ENCODE results near the gene IL19. TPM values are rescaled to one million over a fixed set of nuclear protein-coding genes. Genes with fewer than 3 reads are reported as not detected.
A peak's percentile ranks its signal among the peaks of the same experiment; 100 is the strongest.

The IL19 gene
- total RNA-seq, 1 experiment from 2014 or later = not detected

GRCh38 chr1:206854401-206855129 is 84.0 kb downstream of the IL19 start:
- Histone ChIP-seq H3K79me2 (ENCODE audit: low read depth) (no peaks in the 10 kb centered on the region), H3K4me2 (no peak overlapping the region), H3K36me3 (ENCODE audit: low read depth) (no peaks in the 10 kb centered on the region), H3K9me2 (ENCODE audit: insufficient read depth) (no peaks in the 10 kb centered on the region), H3K9me3 (ENCODE audit: insufficient read depth, low read depth) (no peaks in the 10 kb centered on the region; the same call in 1 of the 2 replicates), H3F3A (ENCODE audit: insufficient read depth, low read depth) (no peaks in the 10 kb centered on the region), H3K27ac (no peak overlapping the region), H3K4me3 (no peak overlapping the region), H3K27me3 (ENCODE audit: insufficient read depth, low read depth) (peaks cover 37% of the 10 kb centered on the region), H4K20me1 (ENCODE audit: insufficient read depth) (no peaks in the 10 kb centered on the region), H3K4me1 (replicated peaks; ENCODE audit: insufficient read depth) (no peaks in the 10 kb centered on the region; the same call in 1 of the 2 replicates), H2AFZ (no peak overlapping the region)
- no peak for TF ChIP-seq EZH2 (IDR thresholded peaks at IDR 0.05; ENCODE audit: low read depth)
- no peak for TF ChIP-seq CTCF (conservative IDR thresholded peaks at IDR 0.05)
- intact Hi-C loops (cut with micrococcal nuclease; ENCODE audit: unreplicated experiment) = no loop called here
- POLR2A ChIA-PET (ENCODE audit: unreplicated experiment) = interaction anchor here (0.5 to 0.7 kb wide), 3 partner anchors 22 to 1405 kb away, joined by 3 to 10 read pairs (median 5); no protein-coding TSS in a partner anchor
- BruUV-seq (replicated peaks) = no TSS peak
- DNase-seq = peak in 1 of 2 experiments; percentile 54
- CTCF ChIA-PET = interaction anchor here (0.6 to 0.7 kb wide), 5 partner anchors 12 to 356 kb away, joined by 3 to 8 read pairs (median 5); no protein-coding TSS in a partner anchor

GRCh38 chr1:206855859-206856258 is 85.3 kb downstream of the IL19 start:
- H3K9me2 ChIP-seq (ENCODE audit: insufficient read depth) = no peaks in the 10 kb centered on the region
- CTCF ChIA-PET = no interaction called here

More at GRCh38 chr1:206855859-206856258, 85.3 kb downstream of the IL19 start:
- H3K27me3 ChIP-seq (ENCODE audit: insufficient read depth, low read depth) = peaks cover 29% of the 10 kb centered on the region
- H3K79me2 ChIP-seq (ENCODE audit: low read depth) = no peaks in the 10 kb centered on the region
- TF ChIP-seq EZH2 (IDR thresholded peaks at IDR 0.05; ENCODE audit: low read depth) = no peak
- no peak for TF ChIP-seq CTCF (conservative IDR thresholded peaks at IDR 0.05)
- no peak overlapping the region for H3K4me2 ChIP-seq
- no peak overlapping the region for H3K27ac ChIP-seq
- DNase-seq = no peak
- intact Hi-C loops (cut with micrococcal nuclease; ENCODE audit: unreplicated experiment) = no loop called here
- no peak overlapping the region for H2AFZ ChIP-seq
- POLR2A ChIA-PET (ENCODE audit: unreplicated experiment) = no interaction called here
- no peaks in the 10 kb centered on the region for H4K20me1 ChIP-seq (ENCODE audit: insufficient read depth)
- H3K9me3 ChIP-seq (ENCODE audit: insufficient read depth, low read depth) = no peaks in the 10 kb centered on the region; the same call in 1 of the 2 replicates
- H3K4me1 ChIP-seq (replicated peaks; ENCODE audit: insufficient read depth) = no peaks in the 10 kb centered on the region; the same call in 1 of the 2 replicates
- H3K4me3 ChIP-seq = no peak overlapping the region
- no peaks in the 10 kb centered on the region for H3K36me3 ChIP-seq (ENCODE audit: low read depth)
- no TSS peak for BruUV-seq (replicated peaks)
- no peaks in the 10 kb centered on the region for H3F3A ChIP-seq (ENCODE audit: insufficient read depth, low read depth)
